DMS 273 (cell line): ENCODE measurements around the gene MPDU1.
"Not testable (repeated sequence)": the region's sequence is repeated elsewhere in the genome, so short reads cannot be mapped to it uniquely, and the experiment has no call there.

Source experiments
- DNase-seq: peaks from one replicate; lab custom pipeline; 2025; ENCODE audit not compliant: unreplicated experiment; lab: John Stamatoyannopoulos, UW

MPDU1 gene

DNA sequence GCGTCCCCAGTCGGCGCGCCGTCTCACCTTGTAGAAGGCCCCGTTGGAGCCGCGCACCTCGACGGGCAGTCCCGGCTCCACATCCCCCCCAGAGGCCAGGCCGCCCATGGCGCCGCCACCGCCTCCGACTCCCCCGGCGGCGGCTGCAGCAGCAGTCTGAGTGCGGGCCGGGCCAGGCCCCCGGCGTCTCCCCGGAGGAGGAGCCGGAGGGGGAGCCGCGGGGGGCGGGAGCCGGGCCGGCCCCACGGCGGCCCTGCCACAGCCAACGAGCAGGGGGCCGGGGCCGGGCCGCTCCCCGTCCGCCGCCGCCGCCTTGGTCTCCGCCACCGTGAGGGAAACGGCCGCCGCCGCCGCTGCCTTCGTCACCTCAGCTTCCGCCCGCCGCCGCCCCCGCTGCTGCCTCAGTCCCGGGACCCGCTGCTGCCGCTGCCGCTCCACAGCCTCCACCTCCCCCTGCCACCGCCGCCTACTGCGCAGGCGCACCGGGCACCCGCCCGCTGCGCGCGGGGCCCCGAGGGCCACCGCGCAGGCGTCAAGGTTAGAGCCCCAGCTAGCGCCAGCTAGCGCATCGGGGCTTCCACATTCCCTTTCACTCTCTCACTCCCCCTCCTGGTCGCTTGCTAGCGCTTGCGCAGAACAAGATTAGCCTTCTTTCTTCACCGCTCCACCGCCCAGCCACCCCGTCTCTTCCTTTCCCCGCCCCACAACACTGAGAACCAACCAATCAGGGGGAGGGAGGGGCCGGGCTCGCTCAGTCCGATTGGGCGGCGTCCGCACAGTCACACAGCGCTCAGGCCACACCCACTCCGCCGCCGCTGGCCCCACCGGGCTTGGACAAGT, 31.0 kb downstream of the MPDU1 start, which contains the start of gene FXR2:
FXR2 (minus strand) TSS at position 473 of the 840 bp plus-strand sequence; CDS start at position 108, 365 bp downstream.
- peak; percentile 99 for DNase-seq

DNA sequence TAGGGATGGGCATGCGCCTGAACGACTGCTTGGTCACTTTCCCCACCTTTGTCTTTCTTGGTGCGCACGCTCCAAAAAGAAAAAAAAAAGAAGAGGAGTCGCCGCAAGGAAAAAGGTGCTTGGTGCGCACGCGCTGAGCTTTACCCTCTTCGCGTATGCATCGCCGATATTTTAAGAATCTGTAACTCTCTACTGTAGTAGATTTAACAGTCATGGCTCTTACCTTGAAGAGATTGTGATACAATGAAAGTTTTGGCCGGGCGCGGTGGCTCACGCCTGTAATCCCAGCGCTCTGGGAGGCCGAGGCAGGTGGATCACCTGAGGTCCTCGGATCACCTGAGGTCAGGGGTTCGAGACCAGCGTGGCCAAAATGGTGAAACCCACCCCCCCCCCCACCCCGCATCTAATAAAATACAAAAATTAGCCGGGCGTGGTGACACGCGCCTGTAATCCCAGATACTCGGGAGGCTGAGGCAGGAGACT, 31.7 kb downstream of the MPDU1 start:
- no peak for DNase-seq

DNA sequence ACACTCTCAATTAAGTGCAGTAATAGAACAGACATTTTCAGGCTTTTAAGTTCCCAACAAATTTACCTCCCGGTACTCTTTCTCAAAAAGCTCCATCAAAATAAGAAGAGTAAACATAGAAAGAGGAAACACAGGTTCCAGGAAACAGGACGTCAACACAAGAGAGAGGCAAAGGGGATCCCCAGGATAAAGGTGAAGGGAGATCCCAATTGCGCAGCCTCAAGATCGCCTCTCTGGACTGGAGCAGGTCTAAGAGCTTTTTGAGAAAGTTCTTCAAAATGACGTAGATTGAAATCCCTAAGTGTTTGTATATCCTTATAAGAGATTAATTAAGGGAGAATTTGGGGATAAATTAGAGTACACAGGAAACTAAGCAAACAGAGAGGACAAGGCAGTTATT, 35.0 kb downstream of the MPDU1 start:
- no peak for DNase-seq

- no peak for DNase-seq
These were observed 37.2 kb downstream of the MPDU1 start for GRCh38 chr17:7620835-7621234.

GRCh38 chr17:7623661-7624060, 40.0 kb downstream of the MPDU1 start:
- DNase-seq = no peak

DNA sequence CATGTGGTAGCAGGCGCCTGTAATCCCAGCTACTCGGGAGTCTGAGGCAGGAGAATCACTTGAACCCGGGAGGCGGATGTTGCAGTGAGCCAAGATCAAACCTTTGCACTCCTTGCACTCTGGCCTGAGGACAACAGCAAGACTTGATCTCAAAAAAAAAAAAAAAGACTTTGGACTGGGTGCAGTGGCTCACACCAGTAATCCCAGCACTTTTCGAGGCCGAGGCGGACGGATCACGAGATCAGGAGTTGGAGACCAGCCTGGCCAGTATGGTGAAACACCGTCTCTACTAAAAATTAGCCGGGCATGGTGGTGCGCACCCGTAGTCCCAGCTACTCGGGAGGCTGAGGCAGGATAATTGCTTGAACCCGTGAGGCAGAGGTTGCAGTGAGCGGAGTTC, 42.1 kb downstream of the MPDU1 start:
- not testable (repeated sequence) for DNase-seq

- DNase-seq = no peak
These were observed 42.7 kb downstream of the MPDU1 start for GRCh38 chr17:7626307-7626706.

DNA sequence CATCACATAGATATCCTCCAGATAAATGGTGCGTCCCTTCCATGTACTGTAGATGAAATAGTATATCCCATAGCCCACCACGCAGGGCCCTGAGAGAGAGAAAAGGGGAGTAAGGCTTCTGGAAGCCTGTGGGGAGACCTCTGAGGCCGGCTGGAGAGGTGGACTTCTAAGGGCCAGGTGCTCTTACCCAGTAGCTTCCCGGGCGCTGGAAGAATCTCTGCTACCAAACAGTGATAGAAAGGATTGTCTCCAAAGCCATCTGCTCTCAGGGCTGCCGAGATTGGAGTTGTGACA, 43.3 kb downstream of the MPDU1 start:
- peak; percentile 60 for DNase-seq

GRCh38 chr17:7627250-7628121, 43.8 kb downstream of the MPDU1 start, which contains the start of gene SAT2:
TSS of gene SAT2 (minus strand) at chr17:7627821. CDS start at chr17:7627635, 186 bp downstream.
- DNase-seq = peak; percentile 94

DNA sequence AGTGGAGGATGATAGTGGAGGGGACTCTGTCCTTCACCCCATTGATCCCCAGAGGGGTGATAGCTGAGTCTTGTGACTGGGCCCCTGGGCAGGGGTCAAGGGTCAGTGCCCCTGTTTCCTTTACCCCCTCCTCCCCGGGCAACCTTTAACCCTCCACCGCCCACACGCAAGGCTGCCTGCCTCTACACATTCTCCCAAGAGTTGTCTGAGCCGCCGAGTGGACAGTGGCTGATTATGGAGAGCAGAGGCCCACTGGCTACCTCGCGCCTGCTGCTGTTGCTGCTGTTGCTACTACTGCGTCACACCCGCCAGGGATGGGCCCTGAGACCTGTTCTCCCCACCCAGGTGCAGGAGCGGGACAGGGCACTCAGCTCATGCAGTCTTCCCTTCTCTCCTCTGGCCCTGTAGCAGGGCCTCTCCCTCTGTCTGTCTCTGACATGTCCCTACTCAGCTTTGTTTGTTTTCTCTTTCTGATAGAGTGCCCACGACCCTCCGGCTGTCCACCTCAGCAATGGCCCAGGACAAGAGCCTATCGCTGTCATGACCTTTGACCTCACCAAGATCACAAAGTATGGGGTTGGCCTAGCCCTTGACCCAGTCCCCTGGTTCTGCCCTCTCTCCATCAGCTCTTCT, 46.4 kb downstream of the MPDU1 start, which contains the start of gene SHBG:
SHBG (plus strand) TSS at position 197 of the 633 bp plus-strand sequence; CDS start at position 235, 38 bp downstream.
- DNase-seq = no peak

- DNase-seq = no peak
These were observed 48.0 kb downstream of the MPDU1 start for GRCh38 chr17:7631398-7632380.

DNA sequence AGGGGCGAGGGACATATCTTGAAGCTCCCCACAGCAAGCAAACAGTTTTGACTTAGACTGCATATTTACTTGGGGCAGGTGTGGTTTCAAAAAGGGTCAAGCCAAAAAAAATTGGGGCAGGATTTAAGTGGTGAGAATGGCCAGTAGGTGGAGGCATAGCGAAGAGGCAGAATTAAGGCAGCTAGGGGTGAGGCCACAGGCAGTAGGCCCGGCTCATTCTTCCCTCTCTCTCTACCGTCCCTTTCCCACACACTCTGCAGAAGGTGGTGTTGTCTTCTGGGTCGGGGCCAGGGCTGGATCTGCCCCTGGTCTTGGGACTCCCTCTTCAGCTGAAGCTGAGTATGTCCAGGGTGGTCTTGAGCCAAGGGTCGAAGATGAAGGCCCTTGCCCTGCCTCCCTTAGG, 48.8 kb downstream of the MPDU1 start:
- DNase-seq = peak; percentile 63

- no peak for DNase-seq
These were observed 49.4 kb downstream of the MPDU1 start for GRCh38 chr17:7633093-7633492.

GRCh38 chr17:7634384-7634783, 50.7 kb downstream of the MPDU1 start:
- DNase-seq = peak; percentile 74

- DNase-seq = no peak
These were observed 52.5 kb downstream of the MPDU1 start for GRCh38 chr17:7636163-7636562.
